Measurements from ENCODE around the gene BMP2K.
"Not testable (repeated sequence)": the region's sequence is repeated elsewhere in the genome, so short reads cannot be mapped to it uniquely, and the experiment has no call there.

The BMP2K gene

GRCh38 chr4:78901882-78902281 lies 125.7 kb downstream of the BMP2K start:
- H3K36me3 ChIP-seq (ENCODE audit: control insufficient read depth, insufficient read depth, low read length), result no peaks in the 10 kb centered on the region
- H2AFZ ChIP-seq, result no peak overlapping the region
- no peak overlapping the region for H3K27ac ChIP-seq
- no peaks in the 10 kb centered on the region for H3K4me1 ChIP-seq
- H3K79me2 ChIP-seq, result no peaks in the 10 kb centered on the region
- no peaks in the 10 kb centered on the region for H3K27me3 ChIP-seq (ENCODE audit: control insufficient read depth, insufficient read depth, low read length)
- no peak overlapping the region for H3K4me2 ChIP-seq (ENCODE audit: low read length)
- no peak overlapping the region for H3K9ac ChIP-seq
- no peak for TF ChIP-seq CTCF (IDR thresholded peaks at IDR 0.05)
- H3K4me3 ChIP-seq (ENCODE audit: low read depth, low read length), result no peak overlapping the region
- H3K9me3 ChIP-seq (ENCODE audit: control insufficient read depth, low read length), result no peaks in the 10 kb centered on the region

- H3K79me2 ChIP-seq, result no peaks in the 10 kb centered on the region
- H2AFZ ChIP-seq, result no peak overlapping the region
- no peak overlapping the region for H3K4me2 ChIP-seq (ENCODE audit: low read length)
- no peak for TF ChIP-seq CTCF (IDR thresholded peaks at IDR 0.05)
- no peak overlapping the region for H3K9ac ChIP-seq
- no peaks in the 10 kb centered on the region for H3K9me3 ChIP-seq (ENCODE audit: control insufficient read depth, low read length)
- H3K27ac ChIP-seq, result no peak overlapping the region
- no peak overlapping the region for H3K4me3 ChIP-seq (ENCODE audit: low read depth, low read length)
- H3K27me3 ChIP-seq (ENCODE audit: control insufficient read depth, insufficient read depth, low read length), result no peaks in the 10 kb centered on the region
- H3K4me1 ChIP-seq, result no peaks in the 10 kb centered on the region
- no peaks in the 10 kb centered on the region for H3K36me3 ChIP-seq (ENCODE audit: control insufficient read depth, insufficient read depth, low read length)
Observed at GRCh38 chr4:78902298-78902697, 126.1 kb downstream of the BMP2K start.

GRCh38 chr4:78904143-78904542 lies 128.0 kb downstream of the BMP2K start:
- Histone ChIP-seq H3K4me2 (ENCODE audit: low read length) (no peak overlapping the region), H3K9me3 (ENCODE audit: control insufficient read depth, low read length) (no peaks in the 10 kb centered on the region), H3K36me3 (ENCODE audit: control insufficient read depth, insufficient read depth, low read length) (no peaks in the 10 kb centered on the region), H3K4me3 (ENCODE audit: low read depth, low read length) (no peak overlapping the region), H2AFZ (no peak overlapping the region), H3K27me3 (ENCODE audit: control insufficient read depth, insufficient read depth, low read length) (no peaks in the 10 kb centered on the region), H3K9ac (no peak overlapping the region), H3K4me1 (no peaks in the 10 kb centered on the region), H3K79me2 (no peaks in the 10 kb centered on the region), H3K27ac (no peak overlapping the region)
- TF ChIP-seq CTCF (IDR thresholded peaks at IDR 0.05), result no peak

GRCh38 chr4:78907638-78908037 lies 131.5 kb downstream of the BMP2K start:
- H2AFZ ChIP-seq, result no peak overlapping the region
- H3K4me3 ChIP-seq (ENCODE audit: low read depth, low read length), result no peak overlapping the region
- H3K79me2 ChIP-seq, result no peaks in the 10 kb centered on the region
- H3K4me1 ChIP-seq, result no peaks in the 10 kb centered on the region
- H3K4me2 ChIP-seq (ENCODE audit: low read length), result no peak overlapping the region
- H3K9me3 ChIP-seq (ENCODE audit: control insufficient read depth, low read length), result no peaks in the 10 kb centered on the region
- H3K27me3 ChIP-seq (ENCODE audit: control insufficient read depth, insufficient read depth, low read length), result no peaks in the 10 kb centered on the region
- H3K36me3 ChIP-seq (ENCODE audit: control insufficient read depth, insufficient read depth, low read length), result no peaks in the 10 kb centered on the region
- no peak overlapping the region for H3K27ac ChIP-seq
- H3K9ac ChIP-seq, result no peak overlapping the region
- no peak for TF ChIP-seq CTCF (IDR thresholded peaks at IDR 0.05)

- H3K27ac ChIP-seq; H3K79me2 ChIP-seq; H3K9ac ChIP-seq; H3K4me3 ChIP-seq (ENCODE audit: low read depth, low read length); H3K4me1 ChIP-seq; H3K9me3 ChIP-seq (ENCODE audit: control insufficient read depth, low read length); H2AFZ ChIP-seq; H3K27me3 ChIP-seq (ENCODE audit: control insufficient read depth, insufficient read depth, low read length); H3K4me2 ChIP-seq (ENCODE audit: low read length); H3K36me3 ChIP-seq (ENCODE audit: control insufficient read depth, insufficient read depth, low read length): not testable (repeated sequence)
Observed at GRCh38 chr4:78908974-78909373, 132.8 kb downstream of the BMP2K start.

Measured in parathyroid adenoma (tissue), 2 donors.